Nephron (organoid): ENCODE results near the gene COQ8A.
A peak's percentile ranks its signal among the peaks of the same experiment; 100 is the strongest.

Experiments
- H3K27ac Mint-ChIP-seq, 3 experiments: 2 replicates each; pipeline ENCODE4 v1.8.0; 2020; ENCODE audit warnings: mixed read lengths in 3 of 3, mild to moderate bottlenecking in 2 of 3, moderate library complexity in 1 of 3
- H3K27me3 Mint-ChIP-seq: 2 replicates; pipeline ENCODE4 v1.8.0; 2021; ENCODE audit warnings: low read depth, mild to moderate bottlenecking, moderate library complexity, mixed read lengths
- H3K36me3 Mint-ChIP-seq: 2 replicates; pipeline ENCODE4 v1.8.0; 2020; ENCODE audit warnings: low read depth, mixed read lengths
- H3K4me1 Mint-ChIP-seq: 2 replicates; pipeline ENCODE4 v1.8.0; 2020; ENCODE audit warnings: mixed read lengths
- H3K4me3 Mint-ChIP-seq, 3 experiments: 2 replicates each; pipeline ENCODE4 v1.8.0; 2020; ENCODE audit warnings: mild to moderate bottlenecking in 3 of 3, mixed read lengths in 3 of 3, moderate library complexity in 2 of 3
- H3K9me3 Mint-ChIP-seq: 2 replicates; pipeline ENCODE4 v1.8.0; 2020; ENCODE audit warnings: mixed read lengths
- CTCF ChIP-seq, 3 experiments: fragments of 200-600 bp; sonication (generic); IDR thresholded peaks; one replicate each; pipeline ENCODE4 v1.5.0; 2021; ENCODE audit warnings: antibody characterized with exemption in 3 of 3; ENCODE audit not compliant: unreplicated experiment in 3 of 3

Gene COQ8A

GRCh38 chr1:226984521-226985238, 44.6 kb downstream of the COQ8A start:
- Mint-ChIP-seq H3K4me1 (peaks cover 10% of the 10 kb centered on the region), H3K9me3 (no peaks in the 10 kb centered on the region), H3K36me3 (peaks cover 21% of the 10 kb centered on the region), H3K27ac (no peak overlapping the region), H3K4me3 (no peak overlapping the region), H3K27me3 (no peaks in the 10 kb centered on the region)
- no peak for TF ChIP-seq CTCF (IDR thresholded peaks at IDR 0.05; ENCODE audit: unreplicated experiment in 3 of 3)

GRCh38 chr1:226985239-226985838, 45.2 kb downstream of the COQ8A start:
- H3K36me3 Mint-ChIP-seq: peaks cover 21% of the 10 kb centered on the region
- H3K27ac Mint-ChIP-seq: no peak overlapping the region
- no peak overlapping the region for H3K4me3 Mint-ChIP-seq
- no peaks in the 10 kb centered on the region for H3K27me3 Mint-ChIP-seq
- no peaks in the 10 kb centered on the region for H3K9me3 Mint-ChIP-seq
- H3K4me1 Mint-ChIP-seq: peaks cover 10% of the 10 kb centered on the region
- no peak for TF ChIP-seq CTCF (IDR thresholded peaks at IDR 0.05; ENCODE audit: unreplicated experiment in 3 of 3)

- Mint-ChIP-seq H3K27ac (no peak overlapping the region), H3K4me1 (peaks cover 17% of the 10 kb centered on the region), H3K27me3 (no peaks in the 10 kb centered on the region), H3K36me3 (peaks cover 21% of the 10 kb centered on the region), H3K4me3 (no peak overlapping the region), H3K9me3 (no peaks in the 10 kb centered on the region)
- no peak for TF ChIP-seq CTCF (IDR thresholded peaks at IDR 0.05; ENCODE audit: unreplicated experiment in 3 of 3)
These were observed 45.9 kb downstream of the COQ8A start for GRCh38 chr1:226985839-226986463.

- H3K4me1 Mint-ChIP-seq: peaks cover 17% of the 10 kb centered on the region
- H3K4me3 Mint-ChIP-seq: no peak overlapping the region
- no peak for TF ChIP-seq CTCF (IDR thresholded peaks at IDR 0.05; ENCODE audit: unreplicated experiment in 3 of 3)
- peak overlapping the region in 1 of 3 experiments; percentile 33 for H3K27ac Mint-ChIP-seq
- H3K27me3 Mint-ChIP-seq: no peaks in the 10 kb centered on the region
- peaks cover 21% of the 10 kb centered on the region for H3K36me3 Mint-ChIP-seq
- H3K9me3 Mint-ChIP-seq: no peaks in the 10 kb centered on the region
These were observed 46.5 kb downstream of the COQ8A start for GRCh38 chr1:226986496-226987178.

GRCh38 chr1:226987179-226987536, 47.1 kb downstream of the COQ8A start:
- H3K4me3 Mint-ChIP-seq: no peak overlapping the region
- peak overlapping the region in 1 of 3 experiments; percentile 33 for H3K27ac Mint-ChIP-seq
- peaks cover 21% of the 10 kb centered on the region for H3K36me3 Mint-ChIP-seq
- H3K4me1 Mint-ChIP-seq: peaks cover 17% of the 10 kb centered on the region
- H3K9me3 Mint-ChIP-seq: no peaks in the 10 kb centered on the region
- H3K27me3 Mint-ChIP-seq: no peaks in the 10 kb centered on the region
- TF ChIP-seq CTCF (IDR thresholded peaks at IDR 0.05; ENCODE audit: unreplicated experiment in 3 of 3): no peak
